ENCODE results near the gene RPRML.
A peak's percentile ranks its signal among the peaks of the same experiment; 100 is the strongest.

Gene RPRML

DNA sequence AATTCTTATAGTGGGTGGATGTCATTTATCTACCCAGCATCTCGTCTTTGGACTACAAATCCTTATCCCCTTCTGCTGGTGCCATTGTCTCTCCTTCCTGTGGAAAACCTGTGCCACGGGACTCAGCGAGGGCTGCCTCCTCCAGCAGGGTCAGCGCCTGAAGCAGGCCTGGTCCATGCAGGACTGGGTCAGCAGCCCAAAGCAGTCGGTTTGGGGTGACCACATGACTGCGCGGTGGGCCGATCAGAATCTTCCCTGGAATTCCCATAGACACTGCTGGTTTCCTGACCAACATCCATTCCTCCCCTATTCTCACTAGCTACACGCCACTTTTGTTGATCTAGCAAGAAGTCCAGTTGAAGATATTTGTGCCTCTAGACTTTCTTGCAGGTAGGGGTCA, 26.9 kb downstream of the RPRML start:
- H3K27ac ChIP-seq = no peak overlapping the region
- CTCF ChIA-PET = interaction anchor here (0.6 kb wide), 1 partner anchor 11 kb away, joined by 3 read pairs; no protein-coding TSS in a partner anchor
- no peak for DNase-seq (ENCODE audit: low spot score)
- POLR2A ChIA-PET (ENCODE audit: low non-redundant PET) = no interaction called here
- TF ChIP-seq, protein P1, sequence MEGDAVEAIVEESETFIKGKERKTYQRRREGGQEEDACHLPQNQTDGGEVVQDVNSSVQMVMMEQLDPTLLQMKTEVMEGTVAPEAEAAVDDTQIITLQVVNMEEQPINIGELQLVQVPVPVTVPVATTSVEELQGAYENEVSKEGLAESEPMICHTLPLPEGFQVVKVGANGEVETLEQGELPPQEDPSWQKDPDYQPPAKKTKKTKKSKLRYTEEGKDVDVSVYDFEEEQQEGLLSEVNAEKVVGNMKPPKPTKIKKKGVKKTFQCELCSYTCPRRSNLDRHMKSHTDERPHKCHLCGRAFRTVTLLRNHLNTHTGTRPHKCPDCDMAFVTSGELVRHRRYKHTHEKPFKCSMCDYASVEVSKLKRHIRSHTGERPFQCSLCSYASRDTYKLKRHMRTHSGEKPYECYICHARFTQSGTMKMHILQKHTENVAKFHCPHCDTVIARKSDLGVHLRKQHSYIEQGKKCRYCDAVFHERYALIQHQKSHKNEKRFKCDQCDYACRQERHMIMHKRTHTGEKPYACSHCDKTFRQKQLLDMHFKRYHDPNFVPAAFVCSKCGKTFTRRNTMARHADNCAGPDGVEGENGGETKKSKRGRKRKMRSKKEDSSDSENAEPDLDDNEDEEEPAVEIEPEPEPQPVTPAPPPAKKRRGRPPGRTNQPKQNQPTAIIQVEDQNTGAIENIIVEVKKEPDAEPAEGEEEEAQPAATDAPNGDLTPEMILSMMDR (conservative IDR thresholded peaks at IDR 0.05; ENCODE audit: low read depth) = no peak

DNA sequence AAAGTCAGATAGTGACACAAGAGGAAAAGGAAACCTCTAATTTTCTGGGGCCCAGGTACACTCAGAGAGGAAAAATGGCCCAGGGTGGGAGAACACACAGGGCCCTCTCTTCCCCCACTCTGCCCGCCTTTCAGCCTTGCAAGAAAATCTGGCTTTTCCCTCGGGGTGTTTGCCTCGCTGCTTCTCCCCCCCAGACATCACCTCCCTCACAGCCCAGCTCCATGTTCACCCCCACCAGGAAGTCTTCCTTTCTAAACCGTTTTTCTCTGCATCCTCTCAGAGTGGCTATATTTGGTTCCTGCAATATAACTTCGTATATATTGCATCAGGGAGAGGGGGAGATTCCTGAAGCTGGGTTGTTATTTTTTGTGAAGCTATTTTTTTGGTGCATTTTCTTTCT, 27.3 kb downstream of the RPRML start:
- ChIA-PET CTCF (interaction anchor here (0.6 kb wide), 3 partner anchors 11 to 125 kb away, joined by 3 read pairs; no protein-coding TSS in a partner anchor), POLR2A (ENCODE audit: low non-redundant PET) (no interaction called here)
- TF ChIP-seq, protein P1 (conservative IDR thresholded peaks at IDR 0.05; ENCODE audit: low read depth) = no peak
- H3K27ac ChIP-seq = no peak overlapping the region
- no peak for DNase-seq (ENCODE audit: low spot score)

DNA sequence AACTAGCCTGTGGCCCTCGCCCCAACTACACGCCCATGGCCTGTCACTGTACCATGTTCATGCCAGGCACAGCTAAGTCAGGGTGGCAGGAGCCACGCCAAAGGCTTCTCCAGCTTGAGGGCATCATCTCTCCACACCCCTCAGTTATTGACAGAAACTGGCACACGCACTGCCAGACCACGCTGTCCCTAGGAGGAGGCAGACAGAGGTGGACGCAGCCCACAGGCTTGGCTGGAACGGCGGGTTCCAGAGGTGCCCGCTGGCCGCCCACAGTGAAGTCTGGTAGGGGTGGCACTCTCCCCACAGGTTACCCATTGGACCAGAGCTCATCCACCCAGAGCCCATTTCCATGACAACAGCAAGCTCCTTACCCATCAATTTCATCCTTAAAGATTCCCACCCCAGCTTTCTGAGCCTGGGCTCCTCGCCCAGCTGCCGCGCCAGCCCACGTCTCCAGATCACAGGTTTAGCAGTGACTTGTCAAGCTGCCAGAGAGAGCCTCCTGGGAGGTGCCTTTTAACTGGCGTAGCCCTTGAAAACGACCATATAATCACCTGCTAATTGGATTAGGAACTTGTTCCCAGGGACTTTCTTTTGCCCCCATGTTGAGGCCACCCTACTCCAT, 27.9 kb downstream of the RPRML start:
- ChIA-PET CTCF (interaction anchor here (0.6 kb wide), 2 partner anchors 50 to 124 kb away, joined by 3 read pairs; no protein-coding TSS in a partner anchor), POLR2A (ENCODE audit: low non-redundant PET) (no interaction called here)
- no peak overlapping the region for H3K27ac ChIP-seq
- TF ChIP-seq, protein P1 (conservative IDR thresholded peaks at IDR 0.05; ENCODE audit: low read depth) = no peak
- no peak for DNase-seq (ENCODE audit: low spot score)

DNA sequence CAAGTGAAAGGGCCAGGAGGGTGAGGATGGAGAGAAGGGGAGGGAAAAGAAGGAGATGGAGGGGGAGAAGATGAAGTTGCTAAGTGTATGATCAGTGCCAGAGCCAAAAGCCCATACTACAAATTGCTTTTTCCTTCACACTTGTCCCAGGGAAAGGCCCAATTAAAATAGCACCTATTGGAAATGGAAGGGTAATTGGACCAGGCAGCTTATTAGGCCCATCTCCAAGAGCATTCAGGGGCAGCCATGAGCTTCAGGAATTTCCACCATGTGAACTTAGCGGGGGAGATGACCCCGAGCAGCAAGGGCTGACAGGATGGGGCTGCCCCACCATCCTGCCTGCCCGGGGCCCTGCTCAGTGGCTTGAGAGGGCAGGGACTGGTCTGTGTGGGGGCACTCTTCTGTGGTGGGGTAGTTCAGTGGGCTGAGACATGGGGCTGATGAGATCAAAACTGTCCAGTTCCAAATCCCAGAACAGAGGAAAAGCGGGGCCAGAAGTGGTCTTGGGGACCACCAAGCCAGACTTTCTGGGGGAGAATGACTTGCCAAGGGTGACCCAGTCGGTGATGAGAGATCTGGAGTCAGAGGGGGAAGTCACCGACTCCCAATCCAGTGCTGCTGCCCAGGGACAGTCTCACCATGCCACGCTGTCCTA, 28.6 kb downstream of the RPRML start:
- TF ChIP-seq, protein P1 (conservative IDR thresholded peaks at IDR 0.05; ENCODE audit: low read depth) = no peak
- H3K27ac ChIP-seq = no peak overlapping the region
- DNase-seq (ENCODE audit: low spot score) = no peak
- ChIA-PET CTCF (interaction anchor here (0.7 kb wide), 1 partner anchor 168 kb away, joined by 3 read pairs; no protein-coding TSS in a partner anchor), POLR2A (ENCODE audit: low non-redundant PET) (no interaction called here)

DNA sequence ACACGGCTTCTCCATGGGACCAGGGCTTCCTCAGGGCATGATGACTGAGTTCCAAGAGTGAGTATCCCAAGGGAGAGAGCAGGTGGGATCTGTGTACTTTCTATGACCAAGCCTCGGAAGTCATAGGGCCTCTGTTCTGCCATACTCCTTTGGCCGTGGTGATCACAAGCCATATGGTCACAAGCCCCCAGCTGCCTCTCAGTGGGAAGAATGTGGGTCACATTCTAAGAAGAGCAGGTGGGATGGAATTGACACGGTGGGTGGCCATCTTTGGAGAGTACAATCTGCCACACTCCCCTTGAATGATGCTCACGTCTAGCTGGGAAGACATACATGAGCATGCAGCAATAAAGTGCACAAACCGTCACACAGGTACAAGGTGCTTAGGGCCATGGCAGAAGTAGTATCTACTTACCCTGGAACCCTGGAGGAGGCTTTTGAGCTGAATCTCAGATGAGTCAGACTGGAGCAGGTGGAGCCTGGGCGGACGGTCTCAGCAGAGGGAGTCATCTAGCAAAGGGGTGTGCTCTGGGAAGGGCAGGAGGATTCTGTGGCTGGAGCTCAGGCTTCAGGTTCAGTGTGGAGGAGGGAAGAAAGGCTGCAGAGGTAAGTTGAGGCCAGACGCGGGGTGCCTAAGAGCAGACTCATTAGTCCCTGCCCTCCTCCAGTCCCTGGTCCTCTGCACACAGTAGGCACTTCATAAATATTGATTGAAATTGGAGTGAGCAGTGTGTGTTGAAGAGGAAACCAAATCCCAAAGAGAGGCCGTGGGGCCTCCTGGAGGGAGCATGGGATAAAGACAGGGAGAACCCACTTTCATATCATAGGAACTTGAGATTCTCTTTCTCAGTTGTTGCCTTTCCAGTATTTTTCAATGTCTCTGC, 29.5 kb downstream of the RPRML start:
- TF ChIP-seq, protein P1 (conservative IDR thresholded peaks at IDR 0.05; ENCODE audit: low read depth) = no peak
- no peak overlapping the region for H3K27ac ChIP-seq
- DNase-seq (ENCODE audit: low spot score) = peak; percentile 41
- ChIA-PET POLR2A (ENCODE audit: low non-redundant PET) (no interaction called here), CTCF (interaction anchor here (0.7 kb wide), 1 partner anchor 167 kb away, joined by 3 read pairs; no protein-coding TSS in a partner anchor)

DNA sequence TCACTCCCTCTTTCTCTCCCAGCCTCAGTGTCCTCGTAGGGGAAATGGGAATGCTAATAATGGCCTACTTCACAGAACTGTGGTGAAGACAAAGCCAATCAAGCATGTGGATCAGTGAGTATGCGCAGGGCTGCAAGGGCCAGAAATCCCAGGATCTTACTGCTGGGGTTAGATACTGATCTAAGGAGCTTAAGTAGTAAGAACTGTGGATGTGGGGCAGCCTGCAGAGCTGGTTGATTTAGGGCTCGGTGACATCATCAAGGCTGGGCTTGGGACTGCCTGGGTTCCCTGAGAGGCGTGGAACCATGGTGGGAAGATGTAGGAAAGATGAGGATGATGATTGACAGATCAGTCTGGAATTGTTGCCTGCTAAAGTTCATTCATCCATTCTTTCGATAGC, 30.5 kb downstream of the RPRML start:
- ChIA-PET CTCF (no interaction called here), POLR2A (ENCODE audit: low non-redundant PET) (no interaction called here)
- TF ChIP-seq, protein P1 (conservative IDR thresholded peaks at IDR 0.05; ENCODE audit: low read depth) = no peak
- DNase-seq (ENCODE audit: low spot score) = no peak
- no peak overlapping the region for H3K27ac ChIP-seq
